Neural progenitor cell (in vitro differentiated cells): ENCODE data around the gene NOS1AP.

ENCODE experiments used
- EZH2 ChIP-seq: fragments of 200-600 bp; sonication (generic); IDR thresholded peaks from 2 replicates; pipeline ENCODE4 v1.6.1; 2017; ENCODE audit warnings: antibody characterized with exemption, mild to moderate bottlenecking, moderate library complexity
- EZH2phosphoT487 ChIP-seq: fragments of 200-600 bp; sonication (generic); IDR thresholded peaks from 2 replicates; pipeline ENCODE4 v1.6.1; 2017; ENCODE audit warnings: antibody characterized with exemption
- TF ChIP-seq, protein P1 (sequence below): fragments of 200-600 bp; sonication (generic); IDR thresholded peaks from 2 replicates; pipeline ENCODE4 v1.5.1; 2017; ENCODE audit warnings: antibody characterized with exemption, mild to moderate bottlenecking

DNA sequence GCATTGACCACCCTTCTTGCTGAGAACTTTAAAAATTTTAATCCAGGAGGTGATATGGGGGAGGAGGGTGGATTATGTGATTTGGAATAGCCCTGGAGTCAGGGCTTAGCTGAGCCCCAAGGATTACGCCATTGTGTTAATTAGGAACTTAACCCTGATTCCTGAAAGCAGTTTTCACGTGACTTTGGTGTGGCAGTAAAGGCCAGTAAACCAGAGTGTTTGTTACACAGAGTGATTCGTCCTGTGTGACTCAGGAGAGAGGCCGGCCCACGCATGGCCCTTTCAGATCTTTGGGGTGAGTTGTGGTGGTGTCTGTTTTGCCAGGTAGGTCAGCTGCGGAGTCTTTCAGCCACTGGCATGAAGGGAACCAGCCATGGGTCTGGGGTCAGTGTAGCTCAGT, 107.6 kb downstream of the NOS1AP start:
- TF ChIP-seq, protein P1, sequence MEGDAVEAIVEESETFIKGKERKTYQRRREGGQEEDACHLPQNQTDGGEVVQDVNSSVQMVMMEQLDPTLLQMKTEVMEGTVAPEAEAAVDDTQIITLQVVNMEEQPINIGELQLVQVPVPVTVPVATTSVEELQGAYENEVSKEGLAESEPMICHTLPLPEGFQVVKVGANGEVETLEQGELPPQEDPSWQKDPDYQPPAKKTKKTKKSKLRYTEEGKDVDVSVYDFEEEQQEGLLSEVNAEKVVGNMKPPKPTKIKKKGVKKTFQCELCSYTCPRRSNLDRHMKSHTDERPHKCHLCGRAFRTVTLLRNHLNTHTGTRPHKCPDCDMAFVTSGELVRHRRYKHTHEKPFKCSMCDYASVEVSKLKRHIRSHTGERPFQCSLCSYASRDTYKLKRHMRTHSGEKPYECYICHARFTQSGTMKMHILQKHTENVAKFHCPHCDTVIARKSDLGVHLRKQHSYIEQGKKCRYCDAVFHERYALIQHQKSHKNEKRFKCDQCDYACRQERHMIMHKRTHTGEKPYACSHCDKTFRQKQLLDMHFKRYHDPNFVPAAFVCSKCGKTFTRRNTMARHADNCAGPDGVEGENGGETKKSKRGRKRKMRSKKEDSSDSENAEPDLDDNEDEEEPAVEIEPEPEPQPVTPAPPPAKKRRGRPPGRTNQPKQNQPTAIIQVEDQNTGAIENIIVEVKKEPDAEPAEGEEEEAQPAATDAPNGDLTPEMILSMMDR: no peak
- no peak for TF ChIP-seq EZH2
- TF ChIP-seq EZH2phosphoT487: no peak
